NK-92 (cell line): ENCODE results near the gene FARP2.
"Not testable (repeated sequence)": the region's sequence is repeated elsewhere in the genome, so short reads cannot be mapped to it uniquely, and the experiment has no call there.

Experiments
- DNase-seq: peaks from one replicate; lab custom pipeline; 2025; ENCODE audit not compliant: unreplicated experiment; lab: John Stamatoyannopoulos, UW

Gene FARP2

DNA sequence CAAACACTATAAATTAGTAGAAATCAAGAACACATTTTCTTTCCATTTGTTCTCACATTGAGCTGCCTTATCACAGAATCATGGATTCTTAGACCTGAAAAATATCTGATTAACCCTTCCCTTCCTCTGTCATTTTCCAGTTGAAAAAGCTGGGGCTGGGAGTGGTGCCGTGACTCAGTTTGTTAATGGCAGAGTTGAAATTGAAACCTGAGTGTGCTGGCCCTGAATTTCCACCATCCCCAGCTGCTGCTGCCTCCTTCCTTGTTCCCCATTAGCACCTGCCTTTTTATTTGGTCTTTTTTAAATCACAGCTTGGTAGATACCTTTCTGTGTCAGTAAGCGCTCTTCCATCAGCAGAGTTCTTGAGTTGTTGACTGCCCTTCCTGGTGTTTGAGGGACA, 10.6 kb downstream of the FARP2 start:
- DNase-seq, result no peak

DNA sequence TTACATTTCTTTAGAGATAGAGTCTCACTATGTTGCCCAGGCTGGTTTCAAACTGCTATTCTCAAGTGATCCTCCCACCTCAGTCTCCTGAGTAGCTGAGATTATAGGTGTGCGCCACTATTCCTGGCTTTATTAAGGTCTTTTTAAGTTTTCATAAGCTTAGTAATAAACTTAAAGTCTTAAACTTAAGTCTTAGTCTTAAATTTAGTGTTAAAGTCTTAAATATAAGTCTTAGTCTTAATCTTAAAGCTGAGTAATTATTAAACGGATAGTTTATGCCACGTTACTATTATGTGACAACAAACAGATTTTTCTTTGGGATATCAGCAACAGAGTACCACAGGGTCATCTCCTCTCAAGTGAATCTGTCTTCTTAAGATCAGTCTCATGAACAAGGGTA, 12.6 kb downstream of the FARP2 start:
- DNase-seq, result no peak

DNA sequence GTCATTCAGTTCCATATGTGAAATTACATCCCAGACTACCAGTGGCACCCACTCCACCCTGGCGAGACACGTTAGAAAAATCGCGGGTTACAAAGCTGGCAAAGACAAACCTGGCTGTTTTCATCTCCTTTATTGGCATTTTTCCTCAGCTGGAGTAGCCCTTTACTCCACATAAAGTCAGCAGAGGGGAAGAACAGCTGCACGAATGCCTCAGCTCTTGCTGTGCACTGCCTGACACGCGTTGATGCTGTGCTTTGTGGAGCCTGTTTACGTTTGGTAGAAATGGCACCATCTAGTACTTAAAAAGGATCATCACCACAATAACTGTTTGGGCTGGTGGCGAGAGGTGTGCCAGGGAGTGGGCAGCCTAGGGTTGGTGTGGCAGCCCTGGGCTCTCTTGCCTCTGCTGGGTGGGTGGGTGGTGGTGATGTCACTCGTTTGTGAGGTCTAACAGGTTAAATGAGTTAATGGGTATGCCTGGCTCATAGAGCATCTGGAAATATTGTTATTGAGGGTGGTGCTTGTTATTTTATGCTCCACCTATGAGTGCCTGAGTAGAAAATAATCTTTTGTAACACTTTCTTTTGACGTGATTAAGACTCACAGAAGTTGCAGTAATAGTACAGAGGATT, 16.4 kb downstream of the FARP2 start:
- no peak for DNase-seq

DNA sequence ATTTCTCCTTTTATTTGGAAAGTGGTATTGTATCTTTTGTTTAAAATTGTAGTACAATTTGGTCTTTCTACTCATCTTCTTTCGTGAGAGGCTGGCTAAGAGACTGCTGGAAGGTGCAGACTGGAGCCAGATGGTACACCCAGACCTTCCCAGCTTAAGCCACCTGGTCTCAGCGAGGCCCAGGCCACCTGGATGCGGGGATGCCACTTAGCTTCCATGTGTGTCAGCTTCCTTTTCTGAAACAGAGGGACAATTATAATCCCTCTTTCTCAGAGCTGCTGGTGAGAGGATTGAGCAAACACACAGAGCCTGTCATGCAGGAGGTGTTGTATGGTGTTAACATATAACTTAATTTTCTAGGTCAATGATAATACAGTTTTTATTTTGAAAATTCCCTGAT, 17.4 kb downstream of the FARP2 start:
- DNase-seq, result no peak

DNA sequence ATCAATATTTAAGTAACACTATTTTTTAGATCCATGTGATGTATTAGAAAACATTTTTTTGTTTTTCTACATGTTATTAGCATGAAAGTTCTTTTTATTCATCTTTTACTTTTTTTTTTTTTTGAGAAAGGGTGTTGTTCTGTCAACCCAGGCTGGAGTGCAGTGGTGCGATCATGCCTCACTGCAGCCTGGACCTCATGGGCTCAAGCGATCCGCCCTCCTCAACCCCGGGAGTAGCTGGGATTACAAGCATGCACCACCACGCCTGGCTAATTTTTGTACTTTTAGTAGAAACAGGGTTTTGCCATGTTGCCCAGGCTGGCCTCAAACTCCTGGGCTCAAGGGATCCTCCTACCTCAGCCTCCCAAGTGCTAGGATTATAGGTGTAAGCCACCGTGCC, 17.8 kb downstream of the FARP2 start:
- not testable (repeated sequence) for DNase-seq

DNA sequence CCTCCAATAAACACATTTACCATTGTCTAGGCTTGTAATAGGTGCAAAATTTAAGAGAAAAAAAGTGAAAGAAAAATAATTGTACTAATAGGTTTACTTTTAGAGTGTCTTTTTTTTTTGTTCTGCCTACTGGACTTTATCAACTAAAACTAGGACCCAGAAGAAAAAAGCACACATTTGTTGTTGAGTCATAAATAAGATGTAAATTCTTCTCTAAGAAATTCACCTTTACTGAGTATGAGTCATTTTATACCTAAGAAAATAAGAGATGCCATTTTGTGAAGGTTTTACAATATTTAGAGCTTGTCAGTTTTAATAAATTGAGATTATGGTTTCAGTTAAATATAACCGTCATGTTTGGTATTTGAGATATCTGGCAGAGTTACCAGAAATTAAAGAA, 19.2 kb downstream of the FARP2 start:
- DNase-seq, result no peak

DNA sequence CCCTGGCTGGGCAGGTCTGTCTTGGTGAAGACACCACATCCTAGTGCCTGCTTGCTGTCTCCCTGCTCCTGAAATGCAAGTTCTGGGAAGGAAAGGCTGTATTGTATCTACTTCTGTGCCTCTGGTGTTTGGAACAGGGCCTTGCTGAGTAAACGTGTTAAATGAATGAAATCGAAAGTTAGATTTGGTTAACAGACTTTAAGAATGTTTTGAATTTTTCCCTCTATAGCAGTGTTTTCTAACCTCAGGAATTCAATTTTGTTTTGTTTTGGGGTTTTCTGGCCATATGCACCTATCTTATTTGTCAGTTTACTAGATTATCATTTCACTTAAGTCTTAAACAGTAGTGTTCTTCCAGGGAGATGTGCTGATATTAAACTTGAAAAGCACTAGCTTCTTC, 20.7 kb downstream of the FARP2 start:
- no peak for DNase-seq

DNA sequence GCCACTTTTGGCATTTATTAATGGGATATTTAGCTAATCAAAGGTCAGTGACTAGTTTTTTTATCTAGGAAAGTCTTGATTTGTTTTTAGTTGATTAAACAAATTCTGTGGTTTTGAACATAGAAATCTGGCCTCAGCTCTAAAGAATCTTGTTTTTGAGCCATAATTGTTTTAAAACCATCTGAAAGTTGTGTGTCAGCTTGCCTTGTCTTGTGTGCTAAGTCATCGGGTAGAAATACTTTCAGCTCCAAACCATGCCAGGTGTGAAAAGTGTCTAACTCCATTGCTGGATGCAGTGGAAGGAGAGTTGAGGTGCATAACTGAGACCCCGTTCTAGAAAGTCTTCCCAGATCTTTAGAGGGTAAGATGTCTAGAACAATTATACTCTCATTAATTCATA, 22.7 kb downstream of the FARP2 start:
- no peak for DNase-seq

DNA sequence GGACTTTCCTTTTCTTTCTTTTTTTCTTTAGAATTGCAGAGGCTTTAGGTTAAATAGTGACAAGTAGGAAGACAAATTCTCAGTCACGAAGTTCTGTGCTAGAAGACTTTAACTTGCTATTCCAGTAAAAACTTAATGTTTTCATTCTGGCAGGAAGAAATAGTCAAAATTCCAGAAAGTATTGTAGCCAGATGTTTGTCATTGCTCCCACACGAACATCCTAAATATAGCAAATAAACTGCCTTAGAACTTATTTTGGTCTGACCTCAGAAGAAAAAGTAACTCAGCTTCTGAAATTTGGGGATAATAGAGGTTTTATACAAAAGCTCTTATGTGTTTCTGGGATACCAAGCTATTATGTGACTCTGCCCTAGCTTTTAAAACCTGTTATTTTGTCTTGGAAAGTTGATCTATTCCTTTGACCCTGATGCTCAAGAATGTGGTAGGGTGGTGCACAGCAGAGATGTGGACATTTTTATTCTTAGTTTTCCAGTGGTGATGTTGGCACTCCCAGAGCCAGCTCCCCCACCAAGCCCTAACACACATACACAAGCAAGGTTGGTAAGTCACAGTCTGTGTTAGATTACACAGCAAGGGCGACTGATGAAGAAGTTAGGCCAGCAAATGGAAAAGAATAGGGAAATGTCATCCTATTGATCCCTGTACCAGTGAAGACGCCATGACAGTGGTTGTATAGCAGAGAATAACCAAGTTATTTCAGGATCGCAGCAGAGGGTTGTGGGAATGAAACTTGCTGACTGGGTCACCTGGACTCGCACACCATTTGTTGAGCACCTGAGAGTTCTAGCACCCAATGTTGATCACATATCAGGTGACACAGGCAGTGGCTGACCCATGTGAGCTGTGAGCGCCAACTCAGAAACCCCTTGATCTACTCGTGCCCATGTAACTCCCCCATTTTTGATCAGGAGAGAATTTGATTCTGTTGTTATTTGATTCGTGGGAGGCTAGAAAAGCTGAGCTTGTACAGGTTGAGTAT, 23.7 kb downstream of the FARP2 start:
- no peak for DNase-seq

DNA sequence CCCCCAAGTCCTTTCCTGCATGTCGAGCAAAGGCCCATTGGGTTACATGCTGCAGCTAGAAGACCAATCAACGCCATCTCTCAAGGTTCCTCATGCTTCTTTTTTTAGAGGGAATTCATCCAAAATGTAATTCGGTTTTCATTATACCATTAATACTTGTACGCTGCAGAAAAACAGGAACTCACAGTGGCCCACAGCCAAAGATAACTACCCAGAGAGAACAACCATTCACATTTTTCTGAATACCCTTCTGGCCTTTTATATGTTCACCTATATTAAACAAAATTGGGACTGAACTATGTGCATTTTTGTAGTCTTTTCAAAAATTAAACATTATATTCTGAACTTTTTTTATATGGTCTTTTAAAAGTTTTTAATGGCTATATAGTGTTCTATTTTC, 25.8 kb downstream of the FARP2 start:
- DNase-seq, result no peak

DNA sequence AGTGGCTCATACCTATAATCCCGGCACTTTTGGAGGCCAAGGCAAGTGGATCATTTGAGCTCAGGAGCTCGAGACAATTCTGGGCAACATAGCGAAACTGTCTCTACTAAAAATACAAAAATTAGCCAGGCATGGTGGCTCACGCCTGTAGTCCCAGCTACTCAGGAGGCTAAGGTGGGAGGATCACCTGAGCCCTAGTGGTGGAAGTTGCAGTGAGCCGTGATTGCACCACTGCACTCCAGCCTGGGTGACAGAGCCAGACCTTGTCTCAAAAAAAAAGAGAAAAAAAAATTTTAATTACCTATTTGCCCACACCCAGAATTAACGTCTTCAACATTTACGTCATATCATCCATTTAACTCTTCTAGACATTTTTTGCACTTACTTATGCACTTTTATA, 29.4 kb downstream of the FARP2 start:
- DNase-seq, result not testable (repeated sequence)

DNA sequence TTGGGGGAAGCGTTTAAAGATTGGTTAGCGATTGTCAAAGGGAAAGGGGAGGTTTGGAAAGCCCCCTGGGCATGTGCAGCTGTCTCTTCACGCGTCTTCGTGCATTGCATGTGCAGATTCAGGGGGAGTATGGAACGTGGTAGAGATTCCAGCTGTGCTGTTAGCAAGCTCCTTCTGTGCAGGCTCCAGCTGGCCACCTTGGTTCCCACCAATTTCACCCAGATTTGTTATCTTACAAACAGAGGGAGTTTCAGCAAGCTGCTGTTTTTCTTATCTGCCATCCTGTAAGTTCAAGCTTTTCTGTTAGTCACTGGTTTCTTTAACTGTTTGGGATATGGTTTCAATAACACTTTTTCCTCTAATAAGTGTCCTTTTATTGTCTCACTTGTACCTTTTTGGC, 30.4 kb downstream of the FARP2 start:
- no peak for DNase-seq

DNA sequence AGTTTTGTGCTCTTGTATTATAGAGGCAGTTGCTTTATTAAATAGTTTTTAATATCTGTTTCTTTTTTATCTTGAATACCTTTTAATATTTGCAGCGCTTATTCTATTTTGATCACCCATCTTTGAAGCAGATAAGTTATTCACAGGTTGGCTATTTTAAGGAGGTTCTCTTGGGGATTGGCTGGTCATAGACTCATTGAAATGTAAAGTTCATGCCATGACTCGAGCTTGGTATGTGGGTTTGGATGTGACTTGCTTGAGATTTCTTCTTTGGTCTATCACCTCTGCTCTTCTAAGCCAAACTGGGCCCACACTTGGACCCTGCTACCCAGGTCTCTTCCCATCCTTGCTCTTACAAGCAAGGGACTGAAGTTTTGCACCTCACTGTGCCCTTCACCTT, 33.6 kb downstream of the FARP2 start:
- no peak for DNase-seq

DNA sequence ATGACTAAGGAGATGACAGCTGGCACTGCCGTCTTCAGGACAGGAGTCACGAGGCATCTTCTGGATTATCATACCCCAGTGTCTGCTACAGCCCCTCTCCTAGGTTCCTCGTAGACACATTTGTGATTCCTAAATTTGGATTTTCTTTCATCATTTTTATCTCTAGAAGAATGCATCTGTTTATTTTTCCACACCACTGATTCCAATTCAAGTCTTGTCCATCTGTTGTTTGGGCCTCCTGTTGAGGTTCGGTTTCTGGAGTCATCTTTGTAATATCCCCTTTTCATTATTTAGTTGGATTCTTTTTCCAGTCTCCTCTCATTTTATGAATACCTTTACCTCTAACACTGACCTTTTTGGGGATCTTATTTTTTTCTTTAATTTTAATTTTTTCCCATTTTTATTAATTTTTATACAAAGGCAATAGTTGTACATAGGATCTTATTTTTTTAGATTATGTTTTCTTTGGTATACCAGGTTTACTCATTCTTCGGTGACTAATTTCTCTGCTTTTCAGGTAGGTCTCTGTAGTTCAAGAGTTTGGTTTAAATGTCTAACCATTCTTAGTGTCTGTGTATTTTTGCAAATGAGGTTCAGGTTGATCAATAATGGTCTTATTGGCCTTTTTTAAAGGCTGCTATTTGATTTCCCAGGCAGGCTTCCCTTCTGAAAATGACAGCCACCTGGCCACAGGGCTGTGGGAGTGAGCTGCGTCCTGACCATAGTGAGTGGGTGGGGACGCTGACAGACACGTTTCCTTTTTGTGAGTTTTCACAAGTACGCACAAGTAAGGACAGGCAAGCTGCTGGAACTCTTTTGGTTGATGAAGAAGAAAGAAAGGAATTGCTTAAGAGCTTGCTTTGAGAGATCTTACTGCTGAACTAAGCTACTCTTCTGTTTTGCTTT, 34.5 kb downstream of the FARP2 start:
- DNase-seq, result no peak

DNA sequence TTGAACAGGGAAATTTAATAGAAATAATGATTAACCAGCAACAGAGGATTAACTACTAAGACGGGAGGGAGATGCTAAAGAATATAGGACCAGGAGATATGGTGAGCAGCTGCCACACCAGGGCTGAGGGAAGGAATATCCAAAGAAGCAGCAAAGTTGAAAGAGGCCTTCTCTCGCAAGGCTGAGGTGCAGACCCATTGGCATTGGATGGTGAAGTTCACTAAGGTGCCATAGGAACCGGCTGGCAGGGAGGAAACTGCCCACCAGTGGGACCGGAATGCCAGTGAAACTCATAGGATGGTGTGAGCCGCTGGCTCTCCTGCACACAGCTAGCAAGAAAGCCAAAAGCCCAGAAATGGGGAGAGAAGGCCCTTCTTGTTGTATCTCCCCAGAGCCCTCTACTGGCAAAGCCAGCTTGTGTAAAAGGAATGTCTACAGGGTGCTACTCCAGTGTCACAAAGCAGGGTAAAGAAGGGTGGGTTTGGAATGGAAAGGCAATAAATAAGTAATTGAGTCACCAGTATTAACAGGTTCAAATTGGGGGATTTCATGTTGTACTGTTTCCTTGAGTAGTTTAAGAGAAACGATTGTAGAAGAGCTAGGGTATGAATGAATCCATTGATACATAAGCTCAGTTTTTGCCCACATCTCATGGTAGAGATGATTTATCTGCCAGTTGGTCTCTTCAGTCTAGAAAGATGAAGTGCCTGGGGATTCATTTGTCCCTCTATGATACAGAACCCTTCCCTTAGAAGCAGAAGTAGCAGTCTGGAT, 36.0 kb downstream of the FARP2 start:
- no peak for DNase-seq

DNA sequence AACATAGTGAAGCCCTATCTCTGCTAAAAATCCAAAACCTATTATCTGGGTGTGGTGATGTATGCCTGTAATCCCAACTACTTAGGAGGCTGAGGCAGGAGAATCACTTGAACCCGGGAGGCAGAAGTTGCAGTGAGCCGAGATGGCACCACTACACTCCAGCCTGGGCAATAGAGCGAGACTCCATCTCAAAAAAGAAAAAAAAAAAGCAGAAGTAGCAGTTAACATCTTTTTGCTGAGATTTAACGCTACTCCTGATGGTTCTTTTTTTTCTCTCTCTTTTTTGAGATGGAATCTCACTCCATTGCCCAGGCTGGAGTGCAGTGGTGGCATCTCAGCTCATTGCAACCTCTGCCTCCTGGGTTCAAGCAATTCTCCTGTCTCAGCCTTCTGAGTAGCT, 36.7 kb downstream of the FARP2 start:
- DNase-seq, result not testable (repeated sequence)

DNA sequence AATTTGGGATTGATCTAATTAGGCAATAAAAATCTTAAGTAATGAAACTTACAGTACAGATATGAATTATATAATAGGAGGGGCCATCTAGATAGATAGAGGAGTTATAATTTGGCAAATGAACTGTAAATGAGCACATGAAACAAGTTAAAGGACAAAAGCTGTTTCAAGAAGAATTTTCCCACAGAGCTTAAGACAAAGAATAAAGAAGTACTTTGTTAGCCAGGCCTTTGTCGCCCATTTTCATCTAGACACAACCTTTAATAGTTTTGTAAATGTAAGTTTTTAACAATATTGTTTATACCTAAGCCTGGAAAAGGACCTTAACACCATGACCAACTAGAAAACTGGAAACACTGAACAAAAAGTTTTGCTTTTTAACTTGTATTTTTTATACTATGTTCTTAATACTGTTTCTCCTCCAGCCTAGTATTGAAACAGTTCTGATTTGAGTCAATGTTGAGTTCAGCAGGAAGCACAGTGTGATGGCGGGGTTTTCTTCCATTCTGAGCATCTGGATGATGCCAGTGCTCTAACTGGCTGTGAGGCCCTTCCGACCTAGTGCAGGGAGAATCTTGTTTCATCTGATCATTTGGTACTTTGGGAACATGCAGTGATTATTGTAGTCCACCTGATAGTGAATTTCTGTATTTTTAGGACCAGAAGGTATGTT, 37.6 kb downstream of the FARP2 start:
- DNase-seq, result no peak

DNA sequence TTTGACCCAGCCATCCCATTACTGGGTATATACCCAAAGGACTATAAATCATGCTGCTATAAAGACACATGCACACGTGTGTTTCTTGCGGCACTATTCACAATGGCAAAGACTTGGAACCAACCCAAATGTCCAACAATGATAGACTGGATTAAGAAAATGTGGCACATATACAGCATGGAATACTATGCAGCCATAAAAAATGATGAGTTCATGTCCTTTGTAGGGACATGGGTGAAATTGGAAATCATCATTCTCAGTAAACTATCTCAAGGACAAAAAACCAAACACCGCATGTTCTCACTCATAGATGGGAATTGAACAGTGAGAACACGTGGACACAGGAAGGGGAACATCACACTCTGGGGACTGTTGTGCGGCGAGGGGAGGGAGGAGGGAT, 40.7 kb downstream of the FARP2 start:
- not testable (repeated sequence) for DNase-seq

DNA sequence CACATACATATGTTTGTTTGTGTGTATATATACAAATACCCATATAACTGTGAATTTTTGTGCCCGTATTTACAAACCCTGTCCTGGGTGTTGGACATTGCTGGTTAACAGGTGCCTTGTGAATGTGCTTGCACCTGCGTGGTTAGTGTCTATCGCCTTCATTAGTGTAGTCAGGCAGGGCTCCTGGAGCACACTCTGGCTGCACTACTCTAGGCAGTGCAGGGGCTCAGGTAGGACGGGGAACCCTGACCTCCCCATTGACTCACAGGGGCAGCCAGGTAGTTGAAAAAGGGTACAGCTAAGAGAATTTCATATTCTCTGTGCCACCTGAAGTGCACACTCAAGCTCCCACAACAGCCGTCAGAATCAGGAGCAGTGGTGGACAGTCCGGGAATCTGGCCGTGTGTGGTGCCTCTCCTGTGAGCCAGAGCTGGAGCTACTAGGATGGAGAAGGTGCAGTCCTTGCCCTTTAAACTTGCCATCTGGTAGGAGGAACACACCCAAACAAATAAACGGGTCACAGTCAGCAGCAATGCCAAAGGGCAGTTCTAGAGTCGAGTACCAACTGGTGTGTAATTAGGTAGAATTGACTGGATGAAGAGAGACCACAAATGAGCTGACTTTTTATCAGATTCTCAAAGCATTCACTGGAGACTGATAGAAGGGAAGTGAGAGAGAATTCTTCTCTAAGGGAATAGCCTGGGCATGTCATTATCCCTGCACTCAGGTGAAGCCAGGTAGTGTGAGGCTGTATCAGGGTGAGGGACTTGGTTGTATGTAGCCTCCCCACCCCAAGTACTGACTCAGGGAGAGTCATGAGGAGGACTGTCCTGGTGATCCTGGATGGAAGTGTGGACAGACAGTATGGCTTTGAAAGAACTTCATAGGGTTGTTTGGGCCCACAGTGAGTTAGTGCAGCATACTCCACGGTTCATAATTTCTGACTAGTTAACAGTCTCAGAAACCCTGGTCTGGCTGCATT, 44.1 kb downstream of the FARP2 start:
- DNase-seq, result no peak
